IPS-20b (cell line): ENCODE results near the gene MMP7.

ENCODE experiments used
- H3K27ac ChIP-seq: one replicate; pipeline ENCODE4 v1.5.1; 2013; ENCODE audit warnings: low read length
- H3K27me3 ChIP-seq: 2 replicates; pipeline ENCODE4 v1.6.1; 2013; ENCODE audit warnings: mild to moderate bottlenecking, low read length, inconsistent platforms; ENCODE audit not compliant: insufficient read depth
- H3K36me3 ChIP-seq: 2 replicates; pipeline ENCODE4 v1.6.1; 2013; ENCODE audit warnings: low read depth, mild to moderate bottlenecking, inconsistent platforms, low read length, moderate library complexity; ENCODE audit not compliant: insufficient read depth
- H3K4me1 ChIP-seq: 2 replicates; pipeline ENCODE4 v1.6.1; 2013; ENCODE audit warnings: mild to moderate bottlenecking, control low read depth, inconsistent platforms, low read length, moderate library complexity; ENCODE audit not compliant: insufficient read depth
- H3K4me3 ChIP-seq: 2 replicates; pipeline ENCODE4 v1.5.1; 2013; ENCODE audit warnings: mild to moderate bottlenecking, low read length, inconsistent platforms
- H3K9ac ChIP-seq: 2 replicates; pipeline ENCODE4 v1.6.1; 2013; ENCODE audit warnings: low read depth, mild to moderate bottlenecking, inconsistent platforms, low read length, moderate library complexity
- H3K9me3 ChIP-seq: 2 replicates; pipeline ENCODE4 v1.6.1; 2013; ENCODE audit warnings: mild to moderate bottlenecking, low read depth, low read length, inconsistent platforms; ENCODE audit not compliant: insufficient read depth

Gene MMP7

GRCh38 chr11:102489186-102490145 is 41.1 kb downstream of the MMP7 start:
- H3K9me3 ChIP-seq, result no peaks in the 10 kb centered on the region
- no peak overlapping the region for H3K27ac ChIP-seq
- H3K36me3 ChIP-seq, result no peaks in the 10 kb centered on the region
- H3K4me3 ChIP-seq, result no peak overlapping the region
- H3K27me3 ChIP-seq, result no peaks in the 10 kb centered on the region
- no peaks in the 10 kb centered on the region for H3K4me1 ChIP-seq
- H3K9ac ChIP-seq, result no peak overlapping the region

- no peak overlapping the region for H3K9ac ChIP-seq
- no peak overlapping the region for H3K27ac ChIP-seq
- H3K36me3 ChIP-seq, result no peaks in the 10 kb centered on the region
- H3K9me3 ChIP-seq, result no peaks in the 10 kb centered on the region
- no peaks in the 10 kb centered on the region for H3K27me3 ChIP-seq
- no peak overlapping the region for H3K4me3 ChIP-seq
- no peaks in the 10 kb centered on the region for H3K4me1 ChIP-seq
These were observed 42.3 kb downstream of the MMP7 start for GRCh38 chr11:102488208-102488607.

GRCh38 chr11:102487214-102487613 is 43.3 kb downstream of the MMP7 start:
- H3K27ac ChIP-seq, result no peak overlapping the region
- no peaks in the 10 kb centered on the region for H3K36me3 ChIP-seq
- H3K9ac ChIP-seq, result no peak overlapping the region
- H3K9me3 ChIP-seq, result no peaks in the 10 kb centered on the region
- no peak overlapping the region for H3K4me3 ChIP-seq
- no peaks in the 10 kb centered on the region for H3K4me1 ChIP-seq
- H3K27me3 ChIP-seq, result no peaks in the 10 kb centered on the region

GRCh38 chr11:102486584-102486983 is 44.0 kb downstream of the MMP7 start:
- H3K4me1 ChIP-seq, result no peaks in the 10 kb centered on the region
- H3K4me3 ChIP-seq, result no peak overlapping the region
- H3K27me3 ChIP-seq, result no peaks in the 10 kb centered on the region
- no peaks in the 10 kb centered on the region for H3K36me3 ChIP-seq
- H3K27ac ChIP-seq, result no peak overlapping the region
- H3K9ac ChIP-seq, result no peak overlapping the region
- no peaks in the 10 kb centered on the region for H3K9me3 ChIP-seq

GRCh38 chr11:102485095-102485722 is 45.3 kb downstream of the MMP7 start:
- H3K9ac ChIP-seq, result no peak overlapping the region
- no peaks in the 10 kb centered on the region for H3K4me1 ChIP-seq
- H3K27ac ChIP-seq, result no peak overlapping the region
- no peaks in the 10 kb centered on the region for H3K27me3 ChIP-seq
- no peaks in the 10 kb centered on the region for H3K36me3 ChIP-seq
- H3K4me3 ChIP-seq, result no peak overlapping the region
- no peaks in the 10 kb centered on the region for H3K9me3 ChIP-seq

GRCh38 chr11:102482433-102482832 is 48.1 kb downstream of the MMP7 start:
- no peak overlapping the region for H3K4me3 ChIP-seq
- no peaks in the 10 kb centered on the region for H3K27me3 ChIP-seq
- no peaks in the 10 kb centered on the region for H3K9me3 ChIP-seq
- H3K9ac ChIP-seq, result no peak overlapping the region
- H3K36me3 ChIP-seq, result no peaks in the 10 kb centered on the region
- H3K27ac ChIP-seq, result no peak overlapping the region
- H3K4me1 ChIP-seq, result peaks cover 7% of the 10 kb centered on the region

GRCh38 chr11:102479733-102480132 is 50.8 kb downstream of the MMP7 start:
- Histone ChIP-seq H3K27ac (no peak overlapping the region), H3K27me3 (no peaks in the 10 kb centered on the region), H3K36me3 (no peaks in the 10 kb centered on the region), H3K9ac (no peak overlapping the region), H3K9me3 (no peaks in the 10 kb centered on the region), H3K4me3 (no peak overlapping the region), H3K4me1 (peaks cover 13% of the 10 kb centered on the region)

GRCh38 chr11:102478673-102479299 is 51.8 kb downstream of the MMP7 start:
- H3K27ac ChIP-seq, result no peak overlapping the region
- H3K9ac ChIP-seq, result no peak overlapping the region
- H3K27me3 ChIP-seq, result no peaks in the 10 kb centered on the region
- no peaks in the 10 kb centered on the region for H3K36me3 ChIP-seq
- H3K4me1 ChIP-seq, result peaks cover 13% of the 10 kb centered on the region
- H3K4me3 ChIP-seq, result no peak overlapping the region
- H3K9me3 ChIP-seq, result no peaks in the 10 kb centered on the region

GRCh38 chr11:102476812-102477211 is 53.7 kb downstream of the MMP7 start:
- no peak overlapping the region for H3K9ac ChIP-seq
- H3K4me3 ChIP-seq, result no peak overlapping the region
- peaks cover 13% of the 10 kb centered on the region for H3K4me1 ChIP-seq
- H3K36me3 ChIP-seq, result no peaks in the 10 kb centered on the region
- H3K27ac ChIP-seq, result no peak overlapping the region
- H3K27me3 ChIP-seq, result no peaks in the 10 kb centered on the region
- H3K9me3 ChIP-seq, result no peaks in the 10 kb centered on the region

- H3K4me3 ChIP-seq, result no peak overlapping the region
- H3K27ac ChIP-seq, result no peak overlapping the region
- no peaks in the 10 kb centered on the region for H3K27me3 ChIP-seq
- H3K36me3 ChIP-seq, result no peaks in the 10 kb centered on the region
- no peak overlapping the region for H3K9ac ChIP-seq
- peaks cover 13% of the 10 kb centered on the region for H3K4me1 ChIP-seq
- H3K9me3 ChIP-seq, result no peaks in the 10 kb centered on the region
These were observed 54.5 kb downstream of the MMP7 start for GRCh38 chr11:102476069-102476468.

- no peak overlapping the region for H3K9ac ChIP-seq
These were observed 57.0 kb downstream of the MMP7 start for GRCh38 chr11:102473543-102473942.

More at GRCh38 chr11:102473543-102473942, 57.0 kb downstream of the MMP7 start:
- H3K27me3 ChIP-seq, result no peaks in the 10 kb centered on the region
- H3K4me1 ChIP-seq, result peaks cover 10% of the 10 kb centered on the region
- no peak overlapping the region for H3K4me3 ChIP-seq
- no peaks in the 10 kb centered on the region for H3K36me3 ChIP-seq
- H3K9me3 ChIP-seq, result no peaks in the 10 kb centered on the region
- no peak overlapping the region for H3K27ac ChIP-seq
